DND-41 (cell line): ENCODE data around the gene DDX49.
"Not testable (repeated sequence)": the region's sequence is repeated elsewhere in the genome, so short reads cannot be mapped to it uniquely, and the experiment has no call there.

Experiments
- ATAC-seq: fragments of 200-7000 bp; cut with Tn5 transposase; 3 replicates; pipeline ENCODE4 v1.9.1; 2021; ENCODE audit warnings: low read depth; ENCODE audit not compliant: insufficient read depth
- DNase-seq: peaks from one replicate; pipeline ENCODE4 v3.0.0-alpha.2; 2020
- H2AFZ ChIP-seq: 2 replicates; pipeline ENCODE4 v1.6.0; 2012; ENCODE audit warnings: low read depth, low read length
- H3K27ac ChIP-seq: 2 replicates; pipeline ENCODE4 v1.5.1; 2012; ENCODE audit warnings: low read length, inconsistent platforms
- H3K27me3 ChIP-seq: fragments of 200-600 bp; sonication (generic); 2 replicates; pipeline ENCODE4 v1.6.0; 2012; ENCODE audit warnings: low read length, mild to moderate bottlenecking, inconsistent platforms; ENCODE audit not compliant: insufficient read depth, poor library complexity
- H3K36me3 ChIP-seq: 2 replicates; pipeline ENCODE4 v1.5.1; 2012; ENCODE audit warnings: low read length, inconsistent platforms; ENCODE audit not compliant: insufficient read depth
- H3K4me1 ChIP-seq: 2 replicates; pipeline ENCODE4 v1.5.1; 2012; ENCODE audit warnings: mild to moderate bottlenecking, low read length; ENCODE audit not compliant: insufficient read depth
- H3K4me2 ChIP-seq: 2 replicates; pipeline ENCODE4 v1.6.0; 2012; ENCODE audit warnings: mild to moderate bottlenecking, moderate library complexity, low read length, inconsistent platforms; ENCODE audit not compliant: insufficient read depth
- H3K4me3 ChIP-seq, 2 experiments: fragments of 200-600 bp in 1 of 2; shearing (Covaris generic) in 1 of 2; 2 replicates each; pipeline ENCODE4 v1.5.1; 2012 to 2016; ENCODE audit warnings: inconsistent platforms in 2 of 2, low read length in 2 of 2, mild to moderate bottlenecking in 2 of 2, low read depth in 1 of 2, moderate library complexity in 1 of 2
- H3K79me2 ChIP-seq: 2 replicates; pipeline ENCODE4 v1.6.0; 2012; ENCODE audit warnings: low read length, inconsistent platforms; ENCODE audit not compliant: insufficient read depth
- H3K9ac ChIP-seq: 2 replicates; pipeline ENCODE4 v1.6.0; 2012; ENCODE audit warnings: low read depth, mild to moderate bottlenecking, inconsistent platforms, low read length, moderate library complexity
- H3K9me3 ChIP-seq: 2 replicates; pipeline ENCODE4 v1.5.1; 2012; ENCODE audit warnings: low read length, moderate library complexity, mild to moderate bottlenecking, inconsistent platforms; ENCODE audit not compliant: insufficient read depth, severe bottlenecking
- H4K20me1 ChIP-seq: 2 replicates; pipeline ENCODE4 v1.6.0; 2012; ENCODE audit warnings: low read length; ENCODE audit not compliant: insufficient read depth
- CTCF ChIP-seq: IDR thresholded peaks from 2 replicates; pipeline ENCODE4 v1.5.1; 2012; ENCODE audit warnings: borderline replicate concordance, low read length, moderate library complexity, mild to moderate bottlenecking; ENCODE audit not compliant: poor library complexity, severe bottlenecking; ENCODE audit errors: extremely low read depth
- EZH2 ChIP-seq: IDR thresholded peaks from 3 replicates; pipeline ENCODE4 v1.6.1; 2012; ENCODE audit warnings: borderline replicate concordance, low read depth, mild to moderate bottlenecking, moderate library complexity, low read length, inconsistent platforms; ENCODE audit not compliant: severe bottlenecking

DDX49 gene

GRCh38 chr19:18915639-18916038 is 3.9 kb upstream of the DDX49 start:
- no peaks in the 10 kb centered on the region for H3K9me3 ChIP-seq
- H3K27me3 ChIP-seq = no peaks in the 10 kb centered on the region
- H3K4me2 ChIP-seq = peak overlapping the region; percentile 7; the same call in 1 of the 2 replicates
- H2AFZ ChIP-seq = no peak overlapping the region
- H3K36me3 ChIP-seq = peaks cover 39% of the 10 kb centered on the region
- peaks cover 34% of the 10 kb centered on the region for H3K4me1 ChIP-seq
- peaks cover 78% of the 10 kb centered on the region for H3K79me2 ChIP-seq
- DNase-seq (peak; percentile 50), ATAC-seq (no peak)
- H4K20me1 ChIP-seq = peaks cover 38% of the 10 kb centered on the region
- no peak for TF ChIP-seq EZH2
- peak; percentile 67 for TF ChIP-seq CTCF
- no peak overlapping the region; the same call in 1 of the 2 replicates for H3K9ac ChIP-seq
- no peak overlapping the region for H3K27ac ChIP-seq
- H3K4me3 ChIP-seq = no peak overlapping the region

GRCh38 chr19:18917593-18917992 is 1.9 kb upstream of the DDX49 start:
- ATAC-seq, DNase-seq, H2AFZ ChIP-seq, H3K27me3 ChIP-seq, H3K27ac ChIP-seq, H3K9me3 ChIP-seq: not testable (repeated sequence)
- H4K20me1 ChIP-seq = peaks cover 37% of the 10 kb centered on the region
- H3K4me2 ChIP-seq = peak overlapping the region; percentile 75
- H3K4me3 ChIP-seq = peak overlapping the region in 1 of 2 experiments; percentile 87; a peak in 1 of 4 replicates
- H3K36me3 ChIP-seq = peaks cover 45% of the 10 kb centered on the region
- H3K9ac ChIP-seq = peak overlapping the region; percentile 66
- H3K4me1 ChIP-seq = peaks cover 44% of the 10 kb centered on the region
- H3K79me2 ChIP-seq = peaks cover 84% of the 10 kb centered on the region

- H2AFZ ChIP-seq = peak overlapping the region; percentile 76
- peaks cover 44% of the 10 kb centered on the region for H3K4me1 ChIP-seq
- peak overlapping the region; percentile 65 for H3K9ac ChIP-seq
- ATAC-seq (no peak), DNase-seq (no peak)
- peaks cover 62% of the 10 kb centered on the region for H3K79me2 ChIP-seq
- H3K4me3 ChIP-seq = peak overlapping the region; percentile 78 to 87
- H4K20me1 ChIP-seq = peaks cover 24% of the 10 kb centered on the region; the same call in 1 of the 2 replicates
- peak overlapping the region; percentile 70 for H3K27ac ChIP-seq
- H3K9me3 ChIP-seq = no peaks in the 10 kb centered on the region
- H3K4me2 ChIP-seq = peak overlapping the region; percentile 70
- TF ChIP-seq CTCF (no peak), EZH2 (no peak)
- no peaks in the 10 kb centered on the region for H3K27me3 ChIP-seq
- peaks cover 43% of the 10 kb centered on the region for H3K36me3 ChIP-seq
Measured at GRCh38 chr19:18919900-18920214, 342 bp downstream of the DDX49 start.

- H3K4me2 ChIP-seq = peak overlapping the region; percentile 70
- peaks cover 57% of the 10 kb centered on the region for H3K79me2 ChIP-seq
- H4K20me1 ChIP-seq = peaks cover 18% of the 10 kb centered on the region; the same call in 1 of the 2 replicates
- H3K9me3 ChIP-seq = no peaks in the 10 kb centered on the region
- no peak for DNase-seq
- H3K4me3 ChIP-seq = peak overlapping the region; percentile 78 to 87; a peak in 3 of 4 replicates
- TF ChIP-seq EZH2 (no peak), CTCF (no peak)
- H3K27ac ChIP-seq = peak overlapping the region; percentile 70
- H3K9ac ChIP-seq = peak overlapping the region; percentile 65
- ATAC-seq = no peak
- no peak overlapping the region for H2AFZ ChIP-seq
- H3K36me3 ChIP-seq = peaks cover 39% of the 10 kb centered on the region
- peaks cover 40% of the 10 kb centered on the region for H3K4me1 ChIP-seq
- no peaks in the 10 kb centered on the region for H3K27me3 ChIP-seq
Measured at GRCh38 chr19:18920400-18920799, 885 bp downstream of the DDX49 start.
